Ovary (tissue), 10 donors: Measurements from ENCODE around the gene POLR1F. TPM values are rescaled to one million over a fixed set of nuclear protein-coding genes. Genes with fewer than 3 reads are reported as not detected.

Experiments
- DNase-seq, 5 donors: peaks; one replicate each; pipeline ENCODE4 v3.0.0-alpha.2; 2019 to 2020
- H3K27ac ChIP-seq, 2 donors: fragments of 200-600 bp; one replicate each; pipeline versions ENCODE4 v1.5.1 to v1.8.0; 2019 to 2022
- H3K27me3 ChIP-seq: fragments of 200-600 bp; one replicate; pipeline ENCODE4 v1.8.0; 2022
- H3K36me3 ChIP-seq: fragments of 200-600 bp; sonication (generic); one replicate; pipeline ENCODE4 v1.5.1; 2019
- H3K4me1 ChIP-seq: one replicate; pipeline ENCODE4 v1.8.1; 2013; ENCODE audit warnings: mild to moderate bottlenecking, moderate library complexity; ENCODE audit not compliant: insufficient read depth
- H3K4me3 ChIP-seq: fragments of 200-600 bp; sonication (generic); one replicate; pipeline ENCODE4 v1.5.1; 2017
- H3K9me3 ChIP-seq, 2 donors: fragments of 200-600 bp in 1 of 2; sonication (generic) in 1 of 2; one replicate each; pipeline versions ENCODE4 v1.5.1 to v1.8.1; 2013 to 2019; ENCODE audit warnings: mild to moderate bottlenecking in 1 of 2, moderate library complexity in 1 of 2
- CTCF ChIP-seq, 3 donors: fragments of 450-650 bp in 2 of 3; fragments of 200-600 bp in 1 of 3; IDR thresholded peaks; one replicate each; pipeline versions ENCODE4 v1.5.1 to v1.8.0; 2016 to 2022; ENCODE audit warnings: antibody characterized with exemption in 3 of 3, mild to moderate bottlenecking in 1 of 3
- EP300 ChIP-seq: sonication (generic); formaldehyde crosslinking; IDR thresholded peaks from one replicate; pipeline ENCODE4 v1.6.1; 2017; ENCODE audit warnings: antibody characterized with exemption
- POLR2A ChIP-seq: fragments of 450-650 bp; IDR thresholded peaks from one replicate; pipeline ENCODE4 v1.6.1; 2017; ENCODE audit warnings: antibody characterized with exemption, mild to moderate bottlenecking, moderate library complexity
- WGBS, 3 donors: extraction: QIAGEN DNeasy Blood & Tissue Kit in 1 of 3; methylation state at CpG; one replicate each; pipeline versions ENCODE4 v1.1.5 to v1.1.7; 2013 to 2017; 5-methylcytosine and 5-hydroxymethylcytosine counted together
- intact Hi-C, 4 donors: fragments of 100-400 bp; cut with DNase I; formaldehyde crosslinking; loops; one replicate each; pipeline versions ENCODE4 v1.11.0 to v1.15.1; 2022 to 2023
- long read RNA-seq, 3 donors: library from polyadenylated mRNA in 2 of 3; unstranded in 2 of 3; transcript quantifications; one replicate each; pipeline ENCODE4 v2.0.0 and lab custom pipeline, GENCODE V29; 2021 to 2026
- polyA plus RNA-seq, 2 donors: library from polyadenylated mRNA; stranded (reverse); fragments of 200-250 nt in 1 of 2; fragments of 350-450 nt in 1 of 2; fragmentation: Illumina TruSeq in 1 of 2; extraction: RNeasy Lipid Tissue Mini Kit (QIAGEN cat#74804) in 1 of 2; gene quantifications; one replicate each; pipeline ENCODE4 v1.2.3, GENCODE V29; 2013 to 2014
- total RNA-seq, 7 donors: library from RNA; depleted of rRNA in 2 of 7; stranded (reverse); fragments of >200 nt in 2 of 7; fragmentation: NEBNext Ultra II Directional in 3 of 7; extraction: Animal tissue kit (Norgen Biotek cat#: 25700) in 3 of 7; gene quantifications; one replicate each; pipeline versions ENCODE4 v1.1.0 to v1.2.4, GENCODE V29; 2016 to 2023
- donor health status: DM: no; HTN: no; CAD: no; lungs with moderate emphysema.
- donor health status: DM: no; HTN: no; CAD: no.
- donor health status: Bipolar disorder and iron deficiency.
- donor health status: DM: yes; HTN: yes; CAD: no.
- donor health status: DM: no; HTN: no; CAD: no.
- donor health status: DM: yes; HTN: yes; CAD: no.

The POLR1F gene
- total RNA-seq (10 to 100 TPM in 6 of 7 donors, 1 to 10 TPM in 1; 9.5 to 23.5 (median 14.4) TPM), polyA plus RNA-seq (1 to 10 TPM; 5.9 to 9.9 TPM)
- long read RNA-seq, donor 1, transcript TWISTNB-201 (4 exons, 3,942 nt): major isoform, 16 of 23 reads
- long read RNA-seq, donor 1, partial matches to known transcripts: 0 of 23 reads
- long read RNA-seq, donor 1, other reads (novel, unspliced or antisense): 6 of 23 reads
- long read RNA-seq, donor 2, transcript TWISTNB-201 (4 exons, 3,942 nt): major isoform, 15 of 18 reads
- long read RNA-seq, donor 2, partial matches to known transcripts: 0 of 18 reads
- long read RNA-seq, donor 2, other reads (novel, unspliced or antisense): 0 of 18 reads
- long read RNA-seq, donor 3, transcript TWISTNB-201 (4 exons, 3,942 nt): major isoform, 43 of 45 reads
- long read RNA-seq, donor 3, partial matches to known transcripts: 1 of 45 reads
- long read RNA-seq, donor 3, other reads (novel, unspliced or antisense): 1 of 45 reads

- TF ChIP-seq CTCF (IDR thresholded peaks at IDR 0.05) (peak; percentile 78 to 91 (median 85)), POLR2A (peak; percentile 77), EP300 (no peak)
- Histone ChIP-seq H3K36me3 (peaks cover 2% of the 10 kb centered on the region), H3K4me3 (peak within 1 kb of the TSS; percentile 88), H3K27ac (peak within 1 kb of the TSS; percentile 35 to 71), H3K9me3 (no peaks in the 10 kb centered on the region), H3K4me1 (peaks cover 5% of the 10 kb centered on the region), H3K27me3 (no peaks in the 10 kb centered on the region)
- DNase-seq: peak; percentile 92 to 97 (median 94)
- 0% methylated on average over 45 to 56 of the region's 56 CpGs for WGBS, 3 donors
- intact Hi-C loops: no loop called here
Observed at GRCh38 chr7:19708397-19709248, at the start of gene POLR1F. POLR1F (minus strand) TSS chr7:19709037; CDS start chr7:19709016, 21 bp downstream.

- no peak for DNase-seq
- Histone ChIP-seq H3K27ac (no peak overlapping the region), H3K4me1 (no peaks in the 10 kb centered on the region), H3K4me3 (no peak overlapping the region), H3K27me3 (no peaks in the 10 kb centered on the region), H3K9me3 (no peaks in the 10 kb centered on the region), H3K36me3 (no peaks in the 10 kb centered on the region)
- TF ChIP-seq CTCF (IDR thresholded peaks at IDR 0.05): peak in 1 of 3 donors; percentile 29
- no peak for TF ChIP-seq POLR2A
- intact Hi-C loops: loop anchor here in 2 of 4 donors (5.0 to 10.0 kb wide), 3 partner anchors 418 to 848 kb away; no protein-coding TSS in a partner anchor
- WGBS, 3 donors: 39 to 41% (median 39%) methylated on average over 6 of the region's 6 CpGs
Observed at GRCh38 chr7:19754521-19755116, 45.8 kb upstream of the POLR1F start.

- intact Hi-C loops: loop anchor here in 2 of 4 donors (5.0 to 10.0 kb wide), 2 partner anchors 420 to 423 kb away; no protein-coding TSS in a partner anchor
- no peak overlapping the region for H3K27ac ChIP-seq
- H3K36me3 ChIP-seq: no peaks in the 10 kb centered on the region
- TF ChIP-seq POLR2A (no peak), CTCF (IDR thresholded peaks at IDR 0.05) (no peak), EP300 (no peak)
- WGBS, 3 donors: 85 to 91% (median 85%) methylated on average over 3 of the region's 3 CpGs
- no peaks in the 10 kb centered on the region for H3K4me1 ChIP-seq
- H3K27me3 ChIP-seq: no peaks in the 10 kb centered on the region
- H3K4me3 ChIP-seq: no peak overlapping the region
- DNase-seq: no peak
- H3K9me3 ChIP-seq: no peaks in the 10 kb centered on the region
Observed at GRCh38 chr7:19752020-19752419, 43.2 kb upstream of the POLR1F start.

- Histone ChIP-seq H3K9me3 (no peaks in the 10 kb centered on the region), H3K27me3 (no peaks in the 10 kb centered on the region), H3K4me3 (no peak overlapping the region), H3K36me3 (no peaks in the 10 kb centered on the region), H3K27ac (no peak overlapping the region), H3K4me1 (no peaks in the 10 kb centered on the region)
- DNase-seq: no peak
- WGBS, 3 donors: 71 to 76% (median 72%) methylated on average over 4 of the region's 4 CpGs
- intact Hi-C loops: loop anchor here in 3 of 4 donors (5.0 to 10.0 kb wide), 4 partner anchors 423 to 848 kb away; no protein-coding TSS in a partner anchor
- TF ChIP-seq POLR2A (no peak), CTCF (IDR thresholded peaks at IDR 0.05) (no peak), EP300 (no peak)
Observed at GRCh38 chr7:19749658-19750057, 40.8 kb upstream of the POLR1F start.
